ENCODE results near the gene IFNL3.

DNA sequence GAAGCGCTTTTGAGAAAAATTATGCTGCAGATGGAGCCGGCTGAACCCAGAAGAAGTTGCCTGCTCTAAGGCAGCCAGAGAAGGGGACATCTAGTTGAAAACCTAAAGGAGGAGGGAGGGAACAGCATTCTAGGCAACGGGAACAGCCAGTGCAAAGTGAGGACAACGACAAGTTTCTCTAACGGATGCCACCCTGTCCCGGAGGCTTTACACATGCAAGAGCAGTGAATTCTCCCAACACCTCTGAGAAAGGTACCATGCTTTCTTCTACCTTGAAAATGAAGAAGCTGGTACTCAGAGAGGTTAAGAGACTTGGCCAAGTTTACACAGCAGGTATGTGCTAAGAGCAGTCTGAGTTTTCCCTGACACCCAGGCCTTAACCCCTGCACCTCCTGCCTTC is 5.9 kb downstream of the IFNL3 start:
- TF ChIP-seq EZH2 (IDR thresholded peaks at IDR 0.05; ENCODE audit: insufficient read depth, poor library complexity, severe bottlenecking) (no peak), EZH2phosphoT487 (IDR thresholded peaks at IDR 0.05; ENCODE audit: insufficient read depth, low read depth) (no peak)

Measured in GM23248 (cell line).